Right renal cortex interstitium (tissue), 3 donors: Measurements from ENCODE around the gene ROBO4. TPM values are rescaled to one million over a fixed set of nuclear protein-coding genes. Genes with fewer than 3 reads are reported as not detected.

Source experiments
- DNase-seq, 3 donors: peaks; one replicate each; pipeline ENCODE4 v3.0.0-alpha.2; 2013; ENCODE audit warnings: low read depth in 3 of 3, low spot score in 2 of 3
- polyA plus RNA-seq, 3 donors: library from polyadenylated mRNA; unstranded; fragments of 120-200 nt; gene quantifications; one replicate each; pipeline ENCODE4 v1.2.1, GENCODE V29; 2013; ENCODE audit not compliant: insufficient read length in 3 of 3

ROBO4 gene
- polyA plus RNA-seq, 3 donors = 16.0 to 17.2 (median 16.1) TPM

GRCh38 chr11:124859171-124859570 is 38.5 kb downstream of the ROBO4 start:
- DNase-seq = no peak

- DNase-seq = no peak
Measured at GRCh38 chr11:124846070-124846673, 51.5 kb downstream of the ROBO4 start.

GRCh38 chr11:124844664-124845079 is 53.0 kb downstream of the ROBO4 start:
- no peak for DNase-seq

- DNase-seq = no peak
Measured at GRCh38 chr11:124843616-124843910, 54.1 kb downstream of the ROBO4 start.

GRCh38 chr11:124842305-124842704 is 55.4 kb downstream of the ROBO4 start:
- DNase-seq = no peak

- DNase-seq = no peak
Measured at GRCh38 chr11:124841840-124842239, 55.8 kb downstream of the ROBO4 start.

- no peak for DNase-seq
Measured at GRCh38 chr11:124841201-124841600, 56.5 kb downstream of the ROBO4 start.

- DNase-seq = no peak
Measured at GRCh38 chr11:124840666-124841065, 57.0 kb downstream of the ROBO4 start.

- no peak for DNase-seq
Measured at GRCh38 chr11:124839972-124840621, 57.6 kb downstream of the ROBO4 start.

- no peak for DNase-seq
Measured at GRCh38 chr11:124839128-124839971, 58.3 kb downstream of the ROBO4 start.

GRCh38 chr11:124838805-124839127 is 58.9 kb downstream of the ROBO4 start:
- no peak for DNase-seq

GRCh38 chr11:124837491-124837856 is 60.2 kb downstream of the ROBO4 start:
- DNase-seq = no peak

GRCh38 chr11:124835918-124836317 is 61.7 kb downstream of the ROBO4 start:
- no peak for DNase-seq

GRCh38 chr11:124834526-124835180 is 63.0 kb downstream of the ROBO4 start:
- no peak for DNase-seq

Other genes with a start within 250 kb of the ROBO4 start
- gene SIAE, start 224.1 kb downstream of the ROBO4 start, polyA plus RNA-seq = 10 to 100 TPM; 33.1 to 34.5 (median 33.7) TPM
- gene SPA17, start 224.0 kb downstream of the ROBO4 start, polyA plus RNA-seq = 10 to 100 TPM; 23.4 to 27.7 (median 25.3) TPM
- 10 to 100 TPM; 12.0 to 24.4 (median 15.3) TPM for gene NRGN, start 157.9 kb downstream of the ROBO4 start, polyA plus RNA-seq
- 1 to 10 TPM; 4.4 to 7.9 (median 5.8) TPM for gene VSIG2, start 145.6 kb downstream of the ROBO4 start, polyA plus RNA-seq
- gene ESAM, start 135.6 kb downstream of the ROBO4 start, polyA plus RNA-seq = 10 to 100 TPM; 60.6 to 73.8 (median 68.2) TPM
- gene MSANTD2, start 97.5 kb downstream of the ROBO4 start, polyA plus RNA-seq = 10 to 100 TPM; 24.3 to 25.7 (median 25.1) TPM
- gene ROBO3, start 32.4 kb downstream of the ROBO4 start, polyA plus RNA-seq = 10 to 100 TPM; 13.5 to 17.4 (median 16.1) TPM
- 1 to 10 TPM in 2 of 3 donors, under 1 TPM in 1; 0.96 to 1.8 (median 1.2) TPM for gene HEPN1, start 21.4 kb upstream of the ROBO4 start, polyA plus RNA-seq
- 1 to 10 TPM; 1.8 to 2.3 (median 2.3) TPM for gene HEPACAM, start 38.2 kb upstream of the ROBO4 start, polyA plus RNA-seq
- gene CCDC15, start 56.3 kb upstream of the ROBO4 start, polyA plus RNA-seq = 1 to 10 TPM; 3.7 to 4.4 (median 4.2) TPM
- 1 to 10 TPM; 1.0 to 1.5 (median 1.4) TPM for gene SLC37A2, start 165.4 kb upstream of the ROBO4 start, polyA plus RNA-seq
- gene TMEM218, start 213.8 kb upstream of the ROBO4 start, polyA plus RNA-seq = 10 to 100 TPM; 52.5 to 61.1 (median 56.6) TPM